HK-2 (cell line): Measurements from ENCODE around the gene COL3A1.

ENCODE experiments used
- DNase-seq: peaks from one replicate; pipeline ENCODE4 v3.0.0-alpha.2; 2018; ENCODE audit not compliant: unreplicated experiment

COL3A1 gene

DNA sequence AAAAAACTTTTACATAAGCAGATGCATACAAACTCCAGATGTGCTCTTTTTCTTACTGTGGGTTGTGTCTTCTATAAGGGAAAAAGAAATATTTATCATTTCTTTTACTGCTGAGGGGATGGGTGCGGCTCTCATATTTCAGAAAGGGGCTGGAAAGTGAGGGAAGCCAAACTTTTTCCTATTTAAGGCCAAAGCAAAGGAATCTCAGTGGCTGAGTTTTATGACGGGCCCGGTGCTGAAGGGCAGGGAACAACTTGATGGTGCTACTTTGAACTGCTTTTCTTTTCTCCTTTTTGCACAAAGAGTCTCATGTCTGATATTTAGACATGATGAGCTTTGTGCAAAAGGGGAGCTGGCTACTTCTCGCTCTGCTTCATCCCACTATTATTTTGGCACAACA is at the start of gene COL3A1:
Gene COL3A1 (plus strand): TSS at position 210 of the 400 bp plus-strand sequence. CDS start 117 bp downstream, at position 327.
- no peak for DNase-seq

DNA sequence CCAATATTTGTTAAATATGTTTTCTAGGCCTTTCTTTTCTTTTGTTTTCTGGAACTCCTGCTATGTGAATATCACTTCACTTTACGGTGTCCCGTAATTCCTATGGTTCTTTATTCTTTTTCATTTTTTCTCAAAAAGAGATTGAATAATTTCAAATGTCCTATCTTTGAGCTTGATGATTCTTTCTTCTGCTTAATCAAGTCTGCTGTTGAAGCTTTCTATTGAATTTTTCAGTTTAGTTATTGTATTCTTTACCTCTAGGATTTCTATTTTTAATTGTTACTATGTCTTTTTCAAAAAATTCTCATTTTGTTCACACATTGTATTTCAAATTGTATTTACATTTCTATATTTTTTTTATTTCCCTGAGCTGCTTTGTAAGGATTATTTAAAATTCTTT is 45.5 kb upstream of the COL3A1 start:
- no peak for DNase-seq

- DNase-seq = no peak
Observed at GRCh38 chr2:188931361-188931760, 42.8 kb upstream of the COL3A1 start.

DNA sequence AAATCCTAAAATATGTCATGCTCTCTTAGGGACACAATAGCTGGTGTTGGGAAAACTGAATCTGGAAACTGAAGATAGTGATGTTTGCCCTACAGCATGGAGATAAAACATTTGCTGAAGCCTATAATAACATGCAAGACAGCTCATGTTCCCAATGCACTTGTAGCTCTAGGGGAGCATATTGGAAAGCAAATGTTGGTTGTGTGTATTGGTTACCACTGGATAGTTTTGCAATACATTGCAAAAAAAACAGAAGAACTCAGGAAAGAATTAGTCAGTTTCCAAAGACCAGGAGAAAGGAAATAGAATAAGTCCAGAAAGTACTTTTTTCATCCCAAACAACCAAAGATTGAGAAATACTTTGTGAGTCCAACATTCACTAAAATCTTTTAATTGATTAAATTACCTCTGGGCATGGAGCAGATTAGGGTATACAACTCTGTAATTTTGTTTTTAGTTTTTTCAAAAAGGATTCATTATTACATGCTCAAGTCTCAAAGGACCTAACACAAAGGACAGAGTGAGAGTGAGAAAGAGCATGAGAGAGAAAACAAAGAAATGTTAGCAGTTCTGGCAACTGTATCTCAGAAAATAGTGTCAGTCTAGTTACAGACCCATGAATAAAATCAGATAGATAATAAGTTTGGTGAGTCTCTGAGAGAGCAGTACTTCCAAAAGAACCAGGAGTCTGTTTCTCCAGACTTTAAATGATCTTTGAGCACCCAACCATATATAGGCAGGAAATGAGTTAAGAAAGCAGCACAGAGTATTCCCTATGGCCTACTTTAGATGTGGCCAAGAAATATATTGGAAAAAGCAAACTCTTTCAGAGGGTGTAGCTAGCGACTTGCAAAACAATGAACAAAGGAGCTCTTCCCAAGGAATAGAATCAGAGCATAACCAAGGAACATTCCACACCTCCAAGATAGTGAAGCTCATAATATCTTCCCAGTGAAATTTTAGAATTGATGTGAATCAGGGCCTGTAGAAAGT is 36.6 kb upstream of the COL3A1 start:
- no peak for DNase-seq

- no peak for DNase-seq
Observed at GRCh38 chr2:188940171-188940570, 34.0 kb upstream of the COL3A1 start.

DNA sequence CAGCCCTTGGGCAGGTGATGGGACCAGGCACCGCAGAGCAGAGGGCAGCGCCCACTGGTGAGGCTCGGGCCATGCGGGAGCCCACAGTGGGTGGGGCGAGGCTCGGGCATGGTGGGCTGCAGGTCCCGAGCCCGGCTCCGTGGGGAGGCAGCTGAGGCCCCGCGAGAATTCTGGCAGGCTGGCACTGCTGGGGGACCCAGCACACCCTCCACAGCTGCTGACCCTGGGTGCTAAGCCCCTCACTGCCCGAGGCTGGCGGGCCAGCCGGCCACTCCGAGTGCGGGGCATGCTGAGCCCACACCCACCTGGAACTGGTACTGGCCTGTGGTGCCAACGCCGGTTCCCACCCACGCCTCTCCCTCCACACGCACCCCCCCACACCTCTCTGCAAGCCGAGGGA is 29.7 kb upstream of the COL3A1 start:
- no peak for DNase-seq

DNA sequence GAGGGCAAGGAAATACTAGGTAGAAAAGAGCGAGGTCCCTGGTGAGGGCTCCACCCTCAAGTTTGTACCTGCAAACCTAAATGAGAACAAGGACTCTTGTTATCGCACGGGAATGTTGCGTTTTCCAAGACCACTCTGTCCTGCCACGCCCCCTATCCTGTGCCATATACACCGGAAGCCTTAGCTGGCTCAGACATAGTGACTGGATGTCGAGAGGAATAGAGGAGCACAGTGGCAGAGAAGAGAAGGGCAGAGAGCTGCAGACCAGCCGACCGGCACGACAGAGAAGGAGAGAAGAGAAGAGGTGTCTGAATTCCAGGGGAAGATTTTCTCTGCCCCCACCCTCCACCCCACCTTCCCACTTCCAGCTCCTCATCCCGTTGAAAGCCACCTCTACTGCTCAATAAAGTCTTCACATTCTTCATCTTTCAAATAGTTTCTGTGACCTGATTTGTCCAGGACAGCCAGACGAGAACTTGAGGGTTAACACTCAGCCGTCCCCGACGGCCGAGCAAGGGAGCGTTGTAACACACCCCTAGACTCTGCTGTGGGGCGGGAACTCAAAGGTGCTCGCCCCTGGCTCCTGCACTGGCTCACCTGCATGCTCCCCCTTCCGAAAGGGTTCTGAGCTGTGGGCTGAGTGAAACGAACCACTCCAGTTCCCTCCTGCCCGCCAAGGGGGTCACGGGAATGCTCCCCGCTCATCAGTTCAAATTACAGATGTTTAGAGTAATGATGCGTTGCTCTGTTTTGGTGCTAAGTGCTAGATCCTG is 24.9 kb upstream of the COL3A1 start:
- no peak for DNase-seq

GRCh38 chr2:188952901-188953300 is 21.3 kb upstream of the COL3A1 start:
- no peak for DNase-seq

GRCh38 chr2:188956290-188956689 is 17.9 kb upstream of the COL3A1 start:
- DNase-seq = no peak

DNA sequence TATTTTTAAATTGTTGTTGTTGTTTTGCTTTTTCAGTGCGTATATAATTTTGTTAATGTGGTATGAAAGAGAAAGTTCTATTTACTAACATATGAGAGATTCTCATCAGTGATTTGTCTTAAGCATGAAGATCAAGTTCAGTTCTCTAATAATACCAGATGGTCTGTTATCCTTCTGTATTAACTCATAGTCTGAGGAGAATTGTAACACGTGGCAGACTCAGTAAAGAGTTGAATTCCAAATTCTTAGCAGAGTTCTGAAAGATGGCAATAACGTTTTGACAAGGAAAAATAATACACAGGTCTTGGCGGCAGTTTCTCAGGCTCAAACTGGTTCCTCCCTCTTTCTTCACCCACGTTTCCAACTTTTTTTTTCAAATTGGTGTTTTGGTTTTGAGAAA is 17.2 kb upstream of the COL3A1 start:
- DNase-seq = no peak

GRCh38 chr2:188957646-188958045 is 16.5 kb upstream of the COL3A1 start:
- DNase-seq = no peak

DNA sequence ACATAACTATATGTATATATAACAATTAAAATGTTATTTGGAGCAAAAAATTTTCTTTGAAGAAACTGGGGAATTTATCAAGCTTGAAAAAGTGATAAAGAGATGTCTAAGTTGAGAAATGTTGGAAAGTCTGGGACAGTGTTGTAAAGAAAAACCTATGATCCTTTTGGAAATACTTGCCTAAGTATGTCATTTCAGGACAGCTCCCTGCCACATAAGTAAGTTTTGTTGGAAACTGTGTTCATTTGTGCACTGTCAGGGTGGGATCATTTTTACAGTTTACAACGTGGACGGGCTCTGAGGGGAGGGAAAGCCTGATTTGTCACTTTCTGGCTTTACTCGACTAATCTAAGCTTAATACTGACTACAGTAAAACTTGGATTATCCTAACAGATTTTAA is 10.4 kb upstream of the COL3A1 start:
- DNase-seq = no peak

- DNase-seq = no peak
Observed at GRCh38 chr2:188964976-188965546, 9.1 kb upstream of the COL3A1 start.

GRCh38 chr2:188965563-188965962 is 8.6 kb upstream of the COL3A1 start:
- DNase-seq = no peak

- no peak for DNase-seq
Observed at GRCh38 chr2:188966079-188966571, 8.0 kb upstream of the COL3A1 start.

- DNase-seq = no peak
Observed at GRCh38 chr2:188966728-188967440, 7.3 kb upstream of the COL3A1 start.

- DNase-seq = no peak
Observed at GRCh38 chr2:188969236-188969635, 4.9 kb upstream of the COL3A1 start.

GRCh38 chr2:188969651-188970050 is 4.5 kb upstream of the COL3A1 start:
- no peak for DNase-seq

- no peak for DNase-seq
Observed at GRCh38 chr2:188970211-188970610, 4.0 kb upstream of the COL3A1 start.

DNA sequence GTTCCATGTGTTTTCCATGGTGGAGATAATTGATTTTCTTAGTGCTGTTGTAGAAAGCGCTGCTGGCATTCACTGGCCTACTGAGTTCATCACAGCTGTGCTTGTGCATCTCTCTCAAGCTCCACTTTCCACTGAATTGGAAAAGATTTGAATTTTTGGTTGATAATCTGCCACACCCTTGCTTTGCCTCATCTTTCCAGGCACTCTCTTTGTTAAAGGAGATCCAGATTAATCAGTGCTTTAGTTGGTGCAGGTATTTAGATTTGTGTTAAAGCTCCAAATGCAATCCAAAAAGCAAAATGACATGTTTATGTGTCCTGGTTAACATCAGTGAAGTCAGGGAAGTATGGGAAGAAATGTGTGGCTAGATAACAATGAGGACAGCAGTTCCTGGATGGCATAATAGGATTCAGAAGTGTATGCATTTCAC is 2.7 kb upstream of the COL3A1 start:
- DNase-seq = no peak

- no peak for DNase-seq
Observed at GRCh38 chr2:188973641-188974040, 532 bp upstream of the COL3A1 start.
